Measurements from ENCODE around the gene IZUMO4. TPM values are rescaled to one million over a fixed set of nuclear protein-coding genes. Genes with fewer than 3 reads are reported as not detected.

Gene IZUMO4
- total and polyA plus RNA-seq, 10 of the 15 experiments (the other 5 are each of a cell fraction or from before 2014, with no cell fraction given) = 0.53 to 27.1 (median 7.5) TPM

DNA sequence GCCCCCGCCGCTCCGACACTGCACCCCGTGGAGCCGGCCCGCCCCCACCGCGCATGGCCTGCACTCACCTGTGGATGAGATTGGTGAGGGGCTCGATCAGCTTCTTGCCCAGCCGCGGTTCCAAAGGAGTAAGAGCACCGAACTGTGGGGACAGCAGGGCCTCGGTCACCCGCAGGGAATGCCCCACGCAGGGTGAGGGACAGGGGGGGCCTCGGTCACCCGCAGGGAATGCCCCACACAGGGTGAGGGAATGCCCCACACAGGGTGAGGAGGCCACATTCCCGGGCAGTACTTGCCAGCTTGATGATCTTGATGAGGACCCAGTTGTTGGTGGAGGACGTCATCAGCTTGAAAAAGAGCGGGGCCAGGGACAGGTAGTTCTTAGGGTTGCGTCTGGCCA is 32.3 kb downstream of the IZUMO4 start:
- ChIA-PET CTCF (no interaction called here), POLR2A (no interaction called here), RAD21 (ENCODE audit: unreplicated experiment) (no interaction called here), SMC1A (ENCODE audit: uncharacterized antibody, unreplicated experiment) (no interaction called here)
- H3K4me1 ChIP-seq (ENCODE audit: control insufficient read depth, insufficient read depth, low read length) = no peaks in the 10 kb centered on the region
- H3K4me3 ChIP-seq = no peak overlapping the region
- BruUV-seq (replicated peaks) = no TSS peak
- no peaks in the 10 kb centered on the region; the same call in 1 of the 2 replicates for H3K79me2 ChIP-seq (ENCODE audit: control insufficient read depth, insufficient read depth, low read length)
- H3K27me3 ChIP-seq (replicated peaks in 1 of 2; ENCODE audit: control insufficient read depth in 2 of 2, insufficient read depth in 2 of 2, low read length in 1 of 2) = no peaks in the 10 kb centered on the region
- intact Hi-C loops (cut with micrococcal nuclease; ENCODE audit: unreplicated experiment) = no loop called here
- no peaks in the 10 kb centered on the region for H3K9me3 ChIP-seq (replicated peaks; ENCODE audit: control insufficient read depth, insufficient read depth, low read length)
- no peak for DNase-seq (ENCODE audit: low read depth, low spot score)
- no peak overlapping the region for H2AFZ ChIP-seq (ENCODE audit: control insufficient read depth, low read depth, low read length)
- no peak for FAIRE-seq
- no peak for TF ChIP-seq KAT2A (conservative IDR thresholded peaks at IDR 0.05; ENCODE audit: control insufficient read depth, low read depth, low read length)
- TF ChIP-seq HSF1 (IDR thresholded peaks at IDR 0.05; ENCODE audit: low read depth, low read length) = no peak
- no peak for TF ChIP-seq HDAC6 (IDR thresholded peaks at IDR 0.05; ENCODE audit: unreplicated experiment)
- no peak for TF ChIP-seq PML (IDR thresholded peaks at IDR 0.05; ENCODE audit: low read length)
- TF ChIP-seq NR2C2 (IDR thresholded peaks at IDR 0.05; ENCODE audit: borderline replicate concordance, control insufficient read depth, insufficient read length, low read depth) = no peak
- 91% methylated on average over 14 of the region's 21 CpGs for WGBS (ENCODE audit: insufficient coverage, insufficient replicate concordance, low lambda C conversion rate, missing lambda C conversion rate)
- in situ Hi-C loops (cut with MboI) = no loop called here
- peaks cover 18 to 48% of the 10 kb centered on the region in 2 experiments; a peak in 3 of 4 replicates for H3K36me3 ChIP-seq (ENCODE audit: control insufficient read depth in 2 of 2, insufficient read depth in 2 of 2, low read length in 1 of 2)
- no peak overlapping the region for H3K4me2 ChIP-seq (ENCODE audit: control insufficient read depth, insufficient read depth)
- no peaks in the 10 kb centered on the region for H4K20me1 ChIP-seq (ENCODE audit: control insufficient read depth, insufficient read depth)
- no peak overlapping the region for H3K9ac ChIP-seq (ENCODE audit: control insufficient read depth, insufficient read depth, low read length)
- no peak overlapping the region for H3K27ac ChIP-seq (ENCODE audit: control insufficient read depth, insufficient read depth)
- ATAC-seq = no peak

DNA sequence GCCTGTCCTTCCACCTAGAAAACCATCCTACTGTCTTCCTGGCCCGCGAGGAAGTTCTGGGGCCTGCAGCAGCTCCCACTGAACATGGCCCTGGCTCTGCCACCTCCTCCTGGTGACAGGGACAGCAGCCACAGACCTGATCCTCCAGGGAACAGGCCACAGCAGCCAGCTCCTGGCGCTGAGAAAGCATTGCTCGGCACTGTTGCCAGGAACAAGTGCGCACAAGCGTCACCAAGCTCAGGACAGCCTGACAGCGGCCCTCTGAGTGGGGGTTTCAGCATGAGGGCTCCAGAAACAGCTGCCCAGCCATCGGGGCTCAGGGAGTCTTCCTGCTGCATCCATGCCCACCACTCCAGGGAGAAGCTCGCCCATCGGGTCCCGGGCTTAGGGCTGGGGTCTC is 32.8 kb downstream of the IZUMO4 start:
- Histone ChIP-seq H4K20me1 (ENCODE audit: control insufficient read depth, insufficient read depth) (no peaks in the 10 kb centered on the region), H3K9ac (ENCODE audit: control insufficient read depth, insufficient read depth, low read length) (no peak overlapping the region), H3K9me3 (replicated peaks; ENCODE audit: control insufficient read depth, insufficient read depth, low read length) (no peaks in the 10 kb centered on the region), H3K27me3 (replicated peaks in 1 of 2; ENCODE audit: control insufficient read depth in 2 of 2, insufficient read depth in 2 of 2, low read length in 1 of 2) (no peaks in the 10 kb centered on the region), H3K4me1 (ENCODE audit: control insufficient read depth, insufficient read depth, low read length) (no peaks in the 10 kb centered on the region), H3K4me2 (ENCODE audit: control insufficient read depth, insufficient read depth) (no peak overlapping the region), H3K27ac (ENCODE audit: control insufficient read depth, insufficient read depth) (no peak overlapping the region), H3K36me3 (ENCODE audit: control insufficient read depth in 2 of 2, insufficient read depth in 2 of 2, low read length in 1 of 2) (peaks cover 18 to 48% of the 10 kb centered on the region in 2 experiments; a peak in 3 of 4 replicates), H3K79me2 (ENCODE audit: control insufficient read depth, insufficient read depth, low read length) (no peaks in the 10 kb centered on the region; the same call in 1 of the 2 replicates), H3K4me3 (no peak overlapping the region), H2AFZ (ENCODE audit: control insufficient read depth, low read depth, low read length) (no peak overlapping the region)
- SMC1A ChIA-PET (ENCODE audit: uncharacterized antibody, unreplicated experiment) = no interaction called here
- FAIRE-seq = no peak
- over 99% methylated on average over 11 of the region's 11 CpGs for WGBS (ENCODE audit: insufficient coverage, insufficient replicate concordance, low lambda C conversion rate, missing lambda C conversion rate)
- RAD21 ChIA-PET (ENCODE audit: unreplicated experiment) = no interaction called here
- no TSS peak for BruUV-seq (replicated peaks)
- POLR2A ChIA-PET = no interaction called here
- intact Hi-C loops (cut with micrococcal nuclease; ENCODE audit: unreplicated experiment) (no loop called here), in situ Hi-C loops (cut with MboI) (no loop called here)
- no peak for DNase-seq (ENCODE audit: low read depth, low spot score)
- ATAC-seq = no peak
- CTCF ChIA-PET = no interaction called here
- TF ChIP-seq NKRF (conservative IDR thresholded peaks at IDR 0.05) (no peak), EGR1 (IDR thresholded peaks at IDR 0.05; ENCODE audit: borderline replicate concordance in 1 of 2, low read depth in 2 of 2, low read length in 2 of 2) (no peak), NFYB (IDR thresholded peaks at IDR 0.05; ENCODE audit: insufficient read depth, low read depth, low read length) (no peak), POLR2AphosphoS2 (IDR thresholded peaks at IDR 0.05; ENCODE audit: low read depth, low read length) (no peak), NFYA (IDR thresholded peaks at IDR 0.05; ENCODE audit: borderline replicate concordance, low read depth, low read length) (no peak), BCL3 (IDR thresholded peaks at IDR 0.05; ENCODE audit: borderline replicate concordance, insufficient read depth, low read depth, low read length, poor library complexity, severe bottlenecking) (no peak), NR2C2 (IDR thresholded peaks at IDR 0.05; ENCODE audit: borderline replicate concordance, control insufficient read depth, insufficient read length, low read depth) (no peak), ZNF207 (IDR thresholded peaks at IDR 0.05; ENCODE audit: borderline replicate concordance) (no peak)

All from GM12878 (cell line).